Measurements from ENCODE around the gene PTPRT.

The PTPRT gene

DNA sequence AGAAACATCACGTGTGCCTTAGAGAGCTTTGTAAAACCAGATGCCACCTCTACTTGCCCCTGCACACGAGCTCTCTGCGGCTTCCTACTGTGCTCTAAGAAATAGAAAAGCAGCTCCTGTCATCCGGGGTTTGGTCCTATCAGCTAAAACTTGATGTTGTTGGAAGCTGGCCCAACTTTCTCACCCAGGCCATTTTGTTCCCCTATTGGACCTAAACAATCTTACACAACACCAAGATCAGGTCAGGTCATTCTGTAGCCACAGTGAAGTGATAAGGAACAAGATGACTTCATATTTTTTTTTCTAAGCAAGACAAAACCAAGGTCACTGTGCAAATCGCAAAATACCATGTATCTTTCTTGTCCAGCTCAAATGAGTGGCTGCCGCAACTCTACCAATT lies 486.0 kb downstream of the PTPRT start:
- Histone ChIP-seq H3K9me3 (ENCODE audit: control insufficient read depth, insufficient read depth, low read length) (no peaks in the 10 kb centered on the region; the same call in 1 of the 2 replicates), H3K36me3 (ENCODE audit: insufficient read depth, low read length) (no peaks in the 10 kb centered on the region), H3K4me1 (ENCODE audit: insufficient read depth, low read length) (no peaks in the 10 kb centered on the region), H3K9ac (ENCODE audit: low read depth, low read length) (no peak overlapping the region)

GRCh38 chr20:42701948-42702347 lies 487.8 kb downstream of the PTPRT start:
- Histone ChIP-seq H3K9ac (ENCODE audit: low read depth, low read length) (no peak overlapping the region), H3K36me3 (ENCODE audit: insufficient read depth, low read length) (no peaks in the 10 kb centered on the region), H3K4me1 (ENCODE audit: insufficient read depth, low read length) (no peaks in the 10 kb centered on the region), H3K9me3 (ENCODE audit: control insufficient read depth, insufficient read depth, low read length) (no peaks in the 10 kb centered on the region; the same call in 1 of the 2 replicates)

DNA sequence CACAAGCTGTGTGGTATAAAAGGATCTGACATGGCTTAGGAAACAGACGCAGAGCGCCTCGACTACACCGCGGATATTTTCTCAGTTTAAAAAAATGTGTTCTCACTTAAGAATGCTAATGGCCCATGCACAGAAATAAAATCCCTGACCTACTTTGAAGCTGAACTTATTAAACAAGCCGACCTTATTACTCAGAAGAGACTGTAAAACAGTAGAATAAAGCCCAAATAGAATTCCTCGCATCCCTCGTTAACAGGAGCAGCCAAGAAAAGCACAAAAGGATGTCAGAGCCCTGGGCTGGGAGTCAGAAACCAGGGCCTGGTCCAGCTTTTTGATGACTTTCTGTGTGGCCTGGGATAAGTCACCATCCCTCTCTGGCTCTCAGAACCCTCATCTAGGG lies 489.3 kb downstream of the PTPRT start:
- no peaks in the 10 kb centered on the region for H3K36me3 ChIP-seq (ENCODE audit: insufficient read depth, low read length)
- no peaks in the 10 kb centered on the region; the same call in 1 of the 2 replicates for H3K9me3 ChIP-seq (ENCODE audit: control insufficient read depth, insufficient read depth, low read length)
- no peak overlapping the region for H3K9ac ChIP-seq (ENCODE audit: low read depth, low read length)
- no peaks in the 10 kb centered on the region for H3K4me1 ChIP-seq (ENCODE audit: insufficient read depth, low read length)

DNA sequence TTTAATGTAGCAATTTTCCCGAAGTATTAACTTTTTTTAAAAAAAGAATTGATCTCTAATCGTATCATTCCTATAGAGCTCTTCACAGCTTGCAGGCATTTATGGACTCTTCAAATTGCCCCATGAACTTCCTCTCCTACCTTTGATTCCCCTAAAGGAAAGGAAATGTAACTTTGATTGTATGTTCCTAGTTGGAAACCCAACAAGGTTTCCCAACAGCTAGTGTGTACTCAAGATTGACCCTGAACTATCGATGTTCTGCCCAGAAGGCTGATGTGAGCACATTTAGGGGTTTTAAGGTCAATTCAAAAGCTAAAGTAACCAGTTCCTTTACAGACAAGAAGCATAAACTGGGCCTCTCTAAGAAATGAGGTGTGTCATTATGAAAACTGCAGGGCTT lies 491.7 kb downstream of the PTPRT start:
- no peaks in the 10 kb centered on the region; the same call in 1 of the 2 replicates for H3K9me3 ChIP-seq (ENCODE audit: control insufficient read depth, insufficient read depth, low read length)
- no peaks in the 10 kb centered on the region for H3K4me1 ChIP-seq (ENCODE audit: insufficient read depth, low read length)
- no peak overlapping the region for H3K9ac ChIP-seq (ENCODE audit: low read depth, low read length)
- H3K36me3 ChIP-seq (ENCODE audit: insufficient read depth, low read length), result no peaks in the 10 kb centered on the region

DNA sequence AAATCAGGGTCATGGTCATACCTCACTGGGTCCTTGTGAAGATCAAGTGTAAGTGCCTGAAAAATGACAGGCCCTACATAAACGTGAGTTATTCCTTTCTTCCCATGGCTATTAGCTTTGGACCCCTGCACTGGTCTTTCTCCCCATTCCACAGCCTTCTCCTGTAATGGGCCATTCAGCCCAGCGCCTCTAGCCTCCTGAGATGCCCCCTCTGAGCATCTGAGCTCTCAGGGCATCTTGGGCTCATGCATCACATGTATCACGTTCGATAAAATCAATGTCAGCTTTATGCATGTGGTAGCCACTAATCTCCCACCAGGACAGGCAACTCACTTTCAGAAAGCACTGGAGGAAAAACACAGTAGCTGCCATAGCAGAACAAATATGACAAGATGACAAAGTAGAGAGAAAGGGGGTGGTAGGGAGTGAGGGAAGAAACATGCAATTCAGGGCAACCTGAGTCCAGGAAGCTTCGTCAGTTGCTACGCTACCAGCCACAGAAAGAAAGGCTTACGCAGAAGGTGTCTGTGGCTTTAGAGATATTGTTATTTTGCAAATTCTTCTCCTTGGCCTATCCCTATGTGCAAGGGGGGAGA lies 498.8 kb downstream of the PTPRT start:
- no peaks in the 10 kb centered on the region for H3K9me3 ChIP-seq (ENCODE audit: control insufficient read depth, insufficient read depth, low read length)

GRCh38 chr20:42688576-42688975 lies 501.1 kb downstream of the PTPRT start:
- Histone ChIP-seq H3K36me3 (ENCODE audit: insufficient read depth, low read length) (no peaks in the 10 kb centered on the region), H3K9ac (ENCODE audit: low read depth, low read length) (no peak overlapping the region), H3K9me3 (ENCODE audit: control insufficient read depth, insufficient read depth, low read length) (no peaks in the 10 kb centered on the region), H3K4me1 (ENCODE audit: insufficient read depth, low read length) (no peaks in the 10 kb centered on the region)

More for the DNA sequence above, 498.8 kb downstream of the PTPRT start:
- no peak overlapping the region for H3K9ac ChIP-seq (ENCODE audit: low read depth, low read length)
- no peaks in the 10 kb centered on the region for H3K4me1 ChIP-seq (ENCODE audit: insufficient read depth, low read length)
- H3K36me3 ChIP-seq (ENCODE audit: insufficient read depth, low read length), result no peaks in the 10 kb centered on the region

DNA sequence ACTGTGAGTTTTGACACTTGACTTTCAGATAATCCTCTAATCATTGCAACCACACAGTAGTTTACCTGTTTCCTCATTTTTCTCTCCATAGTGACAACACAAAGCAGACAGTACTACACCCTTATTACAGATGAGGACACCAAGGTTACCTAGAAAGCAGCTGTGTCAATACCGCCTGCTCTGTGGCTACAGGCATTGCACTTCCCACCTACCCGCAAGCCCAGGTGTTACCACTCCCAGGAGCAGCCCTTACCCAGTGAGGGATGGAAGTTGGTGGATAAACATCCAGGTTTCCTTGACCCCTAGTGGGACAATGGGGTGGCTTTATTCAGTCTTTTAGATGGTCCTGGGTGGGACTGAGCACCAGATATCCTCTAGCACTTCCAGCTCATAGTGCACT lies 503.6 kb downstream of the PTPRT start:
- Histone ChIP-seq H3K36me3 (ENCODE audit: insufficient read depth, low read length) (no peaks in the 10 kb centered on the region), H3K9ac (ENCODE audit: low read depth, low read length) (no peak overlapping the region), H3K9me3 (ENCODE audit: control insufficient read depth, insufficient read depth, low read length) (no peaks in the 10 kb centered on the region), H3K4me1 (ENCODE audit: insufficient read depth, low read length) (no peaks in the 10 kb centered on the region)

GRCh38 chr20:42678895-42679294 lies 510.8 kb downstream of the PTPRT start:
- Histone ChIP-seq H3K36me3 (ENCODE audit: insufficient read depth, low read length) (no peaks in the 10 kb centered on the region), H3K9ac (ENCODE audit: low read depth, low read length) (no peak overlapping the region), H3K4me1 (ENCODE audit: insufficient read depth, low read length) (no peaks in the 10 kb centered on the region), H3K9me3 (ENCODE audit: control insufficient read depth, insufficient read depth, low read length) (no peaks in the 10 kb centered on the region)

- Histone ChIP-seq H3K4me1 (ENCODE audit: insufficient read depth, low read length) (no peaks in the 10 kb centered on the region), H3K9ac (ENCODE audit: low read depth, low read length) (no peak overlapping the region), H3K36me3 (ENCODE audit: insufficient read depth, low read length) (no peaks in the 10 kb centered on the region), H3K9me3 (ENCODE audit: control insufficient read depth, insufficient read depth, low read length) (no peaks in the 10 kb centered on the region)
Measured at GRCh38 chr20:42656130-42656529, 533.6 kb downstream of the PTPRT start.

DNA sequence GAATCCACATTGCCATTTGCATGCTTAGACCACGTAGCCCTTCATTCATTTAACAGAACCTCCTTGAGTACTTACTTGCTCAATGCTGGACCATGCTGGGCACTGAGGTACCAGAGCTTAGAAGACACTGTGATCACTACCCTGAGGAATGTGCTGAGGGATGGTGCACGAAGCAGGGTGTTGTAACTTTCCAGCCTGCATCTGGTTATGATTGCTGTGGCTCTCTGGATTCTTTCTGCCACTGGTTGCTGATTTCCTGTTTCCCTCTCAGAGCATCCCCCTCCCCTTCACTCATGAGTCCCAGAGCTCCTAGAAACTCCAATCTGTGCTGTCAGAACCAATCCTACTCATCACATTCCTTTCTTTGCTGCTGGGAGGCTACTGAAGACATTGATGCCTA lies 537.4 kb downstream of the PTPRT start:
- Histone ChIP-seq H3K9me3 (ENCODE audit: control insufficient read depth, insufficient read depth, low read length) (no peaks in the 10 kb centered on the region), H3K36me3 (ENCODE audit: insufficient read depth, low read length) (no peaks in the 10 kb centered on the region), H3K9ac (ENCODE audit: low read depth, low read length) (no peak overlapping the region), H3K4me1 (ENCODE audit: insufficient read depth, low read length) (no peaks in the 10 kb centered on the region)

- H3K9ac ChIP-seq (ENCODE audit: low read depth, low read length), result no peak overlapping the region
- no peaks in the 10 kb centered on the region for H3K36me3 ChIP-seq (ENCODE audit: insufficient read depth, low read length)
- no peaks in the 10 kb centered on the region for H3K4me1 ChIP-seq (ENCODE audit: insufficient read depth, low read length)
- no peaks in the 10 kb centered on the region for H3K9me3 ChIP-seq (ENCODE audit: control insufficient read depth, insufficient read depth, low read length)
Measured at GRCh38 chr20:42650191-42650746, 539.4 kb downstream of the PTPRT start.

DNA sequence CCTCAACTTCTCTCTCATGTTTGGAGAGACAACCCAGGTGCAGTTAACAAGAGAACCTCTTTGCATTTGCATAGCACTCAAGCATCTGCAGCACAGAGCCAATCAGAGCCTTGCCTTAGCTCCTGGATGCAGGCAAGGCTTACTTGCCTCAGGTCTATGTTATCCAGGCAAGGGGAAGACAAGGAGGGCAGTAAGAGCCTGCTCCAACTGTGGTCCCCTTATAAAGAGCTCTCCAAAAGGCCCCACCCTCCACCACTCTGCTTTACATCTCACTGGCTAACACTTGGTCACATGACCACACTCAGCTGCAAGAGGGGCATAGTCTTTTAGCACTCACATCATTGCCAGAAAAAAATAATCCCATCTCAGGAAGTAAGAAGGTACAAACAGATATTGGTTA lies 540.0 kb downstream of the PTPRT start:
- no peak overlapping the region for H3K9ac ChIP-seq (ENCODE audit: low read depth, low read length)
- no peaks in the 10 kb centered on the region for H3K4me1 ChIP-seq (ENCODE audit: insufficient read depth, low read length)
- no peaks in the 10 kb centered on the region for H3K9me3 ChIP-seq (ENCODE audit: control insufficient read depth, insufficient read depth, low read length)
- no peaks in the 10 kb centered on the region for H3K36me3 ChIP-seq (ENCODE audit: insufficient read depth, low read length)

- H3K9me3 ChIP-seq (ENCODE audit: control insufficient read depth, insufficient read depth, low read length), result no peaks in the 10 kb centered on the region
- no peaks in the 10 kb centered on the region for H3K4me1 ChIP-seq (ENCODE audit: insufficient read depth, low read length)
- no peak overlapping the region for H3K9ac ChIP-seq (ENCODE audit: low read depth, low read length)
- H3K36me3 ChIP-seq (ENCODE audit: insufficient read depth, low read length), result no peaks in the 10 kb centered on the region
Measured at GRCh38 chr20:42646250-42646649, 543.5 kb downstream of the PTPRT start.

GRCh38 chr20:42641886-42642285 lies 547.8 kb downstream of the PTPRT start:
- Histone ChIP-seq H3K9me3 (ENCODE audit: control insufficient read depth, insufficient read depth, low read length) (no peaks in the 10 kb centered on the region), H3K9ac (ENCODE audit: low read depth, low read length) (no peak overlapping the region), H3K4me1 (ENCODE audit: insufficient read depth, low read length) (no peaks in the 10 kb centered on the region), H3K36me3 (ENCODE audit: insufficient read depth, low read length) (no peaks in the 10 kb centered on the region)

- Histone ChIP-seq H3K9ac (ENCODE audit: low read depth, low read length) (no peak overlapping the region), H3K9me3 (ENCODE audit: control insufficient read depth, insufficient read depth, low read length) (no peaks in the 10 kb centered on the region), H3K36me3 (ENCODE audit: insufficient read depth, low read length) (no peaks in the 10 kb centered on the region), H3K4me1 (ENCODE audit: insufficient read depth, low read length) (no peaks in the 10 kb centered on the region)
Measured at GRCh38 chr20:42639140-42639539, 550.6 kb downstream of the PTPRT start.

Data from ES-I3 (cell line).